ENCODE measurements around the gene SHROOM3. TPM values are rescaled to one million over a fixed set of nuclear protein-coding genes. Genes with fewer than 3 reads are reported as not detected.

Gene SHROOM3
- total and polyA plus RNA-seq, 2 donors (not counting 1 experiment from before 2014, with no cell fraction given) = 0.91 to 1.5 TPM

- Histone ChIP-seq H3K9me3 (ENCODE audit: control extremely low read depth in 1 of 3, control insufficient read depth in 2 of 3, insufficient read depth in 1 of 3, low read length in 2 of 3) (no peaks in the 10 kb centered on the region), H3K36me3 (replicated peaks in 1 of 2; ENCODE audit: control extremely low read depth in 1 of 2, control insufficient read depth in 1 of 2, extremely low read depth in 1 of 2, insufficient read depth in 2 of 2, low read length in 1 of 2) (no peaks in the 10 kb centered on the region), H4K20me1 (ENCODE audit: control insufficient read depth, insufficient read depth, low read length, poor library complexity, severe bottlenecking) (no peaks in the 10 kb centered on the region), H3K27me3 (replicated peaks in 1 of 4; ENCODE audit: control extremely low read depth in 1 of 4, control insufficient read depth in 3 of 4, insufficient read depth in 4 of 4, low read length in 3 of 4) (no peaks in the 10 kb centered on the region), H3K4me1 (ENCODE audit: control insufficient read depth in 2 of 2, insufficient read depth in 2 of 2, low read length in 2 of 2) (peaks cover 0 to 5% of the 10 kb centered on the region in 2 donors), H3K4me3 (ENCODE audit: control extremely low read depth in 1 of 5, extremely low read depth in 1 of 5, insufficient read depth in 1 of 5, low read depth in 2 of 5, low read length in 4 of 5) (no peak overlapping the region), H3K4me2 (replicated peaks; ENCODE audit: low read depth, low read length, poor library complexity, severe bottlenecking) (no peak overlapping the region), H3K79me2 (ENCODE audit: control insufficient read depth, insufficient read depth, low read length) (no peaks in the 10 kb centered on the region), H3K9ac (ENCODE audit: low read length) (no peak overlapping the region), H3K27ac (ENCODE audit: low read length in 2 of 2) (no peak overlapping the region), H2AFZ (ENCODE audit: insufficient read depth, low read depth, low read length, poor library complexity, severe bottlenecking) (no peak overlapping the region)
- 50% methylated on average over 1 of the region's 2 CpGs for WGBS (ENCODE audit: insufficient coverage)
- Mint-ChIP-seq H3K4me3 (no peak overlapping the region), H3K9me3 (ENCODE audit: insufficient read depth) (no peaks in the 10 kb centered on the region), H3K27ac (no peak overlapping the region), H3K27me3 (peaks cover 28% of the 10 kb centered on the region), H3K4me1 (no peaks in the 10 kb centered on the region)
- ChIA-PET POLR2A (no interaction called here), CTCF (no interaction called here)
- ATAC-seq (ENCODE audit: low read depth) (no peak), DNase-seq (no peak)
- TF ChIP-seq, protein P1, sequence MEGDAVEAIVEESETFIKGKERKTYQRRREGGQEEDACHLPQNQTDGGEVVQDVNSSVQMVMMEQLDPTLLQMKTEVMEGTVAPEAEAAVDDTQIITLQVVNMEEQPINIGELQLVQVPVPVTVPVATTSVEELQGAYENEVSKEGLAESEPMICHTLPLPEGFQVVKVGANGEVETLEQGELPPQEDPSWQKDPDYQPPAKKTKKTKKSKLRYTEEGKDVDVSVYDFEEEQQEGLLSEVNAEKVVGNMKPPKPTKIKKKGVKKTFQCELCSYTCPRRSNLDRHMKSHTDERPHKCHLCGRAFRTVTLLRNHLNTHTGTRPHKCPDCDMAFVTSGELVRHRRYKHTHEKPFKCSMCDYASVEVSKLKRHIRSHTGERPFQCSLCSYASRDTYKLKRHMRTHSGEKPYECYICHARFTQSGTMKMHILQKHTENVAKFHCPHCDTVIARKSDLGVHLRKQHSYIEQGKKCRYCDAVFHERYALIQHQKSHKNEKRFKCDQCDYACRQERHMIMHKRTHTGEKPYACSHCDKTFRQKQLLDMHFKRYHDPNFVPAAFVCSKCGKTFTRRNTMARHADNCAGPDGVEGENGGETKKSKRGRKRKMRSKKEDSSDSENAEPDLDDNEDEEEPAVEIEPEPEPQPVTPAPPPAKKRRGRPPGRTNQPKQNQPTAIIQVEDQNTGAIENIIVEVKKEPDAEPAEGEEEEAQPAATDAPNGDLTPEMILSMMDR (IDR thresholded peaks at IDR 0.05) = no peak
- TF ChIP-seq EZH2 (IDR thresholded peaks at IDR 0.05; ENCODE audit: borderline replicate concordance, insufficient read depth, low read depth, low read length, poor library complexity, severe bottlenecking) = no peak
- intact Hi-C loops (cut with micrococcal nuclease) = no loop called here
Measured at GRCh38 chr4:76578002-76578560, 143.1 kb downstream of the SHROOM3 start.

DNA sequence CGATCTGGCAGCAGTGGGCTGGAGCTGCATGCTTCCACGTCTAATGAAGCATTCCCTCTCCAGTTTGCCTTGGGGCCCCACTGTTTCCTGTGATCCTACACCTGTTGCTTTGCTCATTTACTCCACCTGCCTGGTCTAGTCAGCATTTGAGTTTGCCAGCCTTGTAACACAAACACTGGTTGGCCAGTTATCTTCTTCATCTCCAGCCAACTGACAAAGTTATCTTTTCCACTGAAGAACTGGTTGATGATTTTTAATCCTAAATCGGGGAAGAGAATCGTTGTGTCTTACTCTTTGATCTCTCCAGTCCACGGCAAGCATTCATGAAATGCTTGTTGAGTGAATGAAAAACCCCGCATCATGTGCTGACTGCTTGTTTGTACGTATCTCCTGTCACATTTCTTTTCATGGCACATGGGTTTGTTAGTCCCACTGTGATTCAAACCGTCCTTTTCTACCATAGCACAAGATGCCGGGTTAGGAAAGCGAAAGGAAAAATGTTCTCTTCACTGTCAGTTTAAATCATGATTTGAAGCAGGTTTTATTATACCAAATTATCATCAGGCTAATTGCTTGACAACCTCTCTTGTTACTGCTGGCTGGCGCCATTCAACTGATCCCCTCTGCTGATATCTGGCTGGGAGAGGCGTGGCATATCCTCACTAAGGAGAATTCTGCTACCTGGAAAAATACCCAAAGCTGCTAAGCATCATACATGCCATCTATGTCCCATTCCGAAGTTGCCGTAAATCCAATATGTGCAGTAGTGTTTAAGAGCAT lies 144.8 kb downstream of the SHROOM3 start:
- no peak overlapping the region for H3K9ac ChIP-seq (ENCODE audit: low read length)
- CTCF ChIA-PET = no interaction called here
- ATAC-seq (ENCODE audit: low read depth) (no peak), DNase-seq (no peak)
- no peaks in the 10 kb centered on the region for H3K4me1 Mint-ChIP-seq
- no peak overlapping the region for H3K27ac Mint-ChIP-seq
- H3K9me3 Mint-ChIP-seq (ENCODE audit: insufficient read depth) = no peaks in the 10 kb centered on the region
- peaks cover 0 to 5% of the 10 kb centered on the region in 2 donors for H3K4me1 ChIP-seq (ENCODE audit: control insufficient read depth in 2 of 2, insufficient read depth in 2 of 2, low read length in 2 of 2)
- no peak overlapping the region for H2AFZ ChIP-seq (ENCODE audit: insufficient read depth, low read depth, low read length, poor library complexity, severe bottlenecking)
- H3K36me3 ChIP-seq (replicated peaks in 1 of 2; ENCODE audit: control extremely low read depth in 1 of 2, control insufficient read depth in 1 of 2, extremely low read depth in 1 of 2, insufficient read depth in 2 of 2, low read length in 1 of 2) = no peaks in the 10 kb centered on the region
- POLR2A ChIA-PET = no interaction called here
- no peak overlapping the region for H3K4me2 ChIP-seq (replicated peaks; ENCODE audit: low read depth, low read length, poor library complexity, severe bottlenecking)
- no peaks in the 10 kb centered on the region for H3K9me3 ChIP-seq (ENCODE audit: control extremely low read depth in 1 of 3, control insufficient read depth in 2 of 3, insufficient read depth in 1 of 3, low read length in 2 of 3)
- intact Hi-C loops (cut with micrococcal nuclease) = no loop called here
- H3K4me3 Mint-ChIP-seq = no peak overlapping the region
- H4K20me1 ChIP-seq (ENCODE audit: control insufficient read depth, insufficient read depth, low read length, poor library complexity, severe bottlenecking) = no peaks in the 10 kb centered on the region
- WGBS (ENCODE audit: insufficient coverage) = 94% methylated on average over 9 of the region's 14 CpGs
- no peak overlapping the region for H3K4me3 ChIP-seq (ENCODE audit: control extremely low read depth in 1 of 5, extremely low read depth in 1 of 5, insufficient read depth in 1 of 5, low read depth in 2 of 5, low read length in 4 of 5)
- no peak overlapping the region for H3K27ac ChIP-seq (ENCODE audit: low read length in 2 of 2)
- H3K79me2 ChIP-seq (ENCODE audit: control insufficient read depth, insufficient read depth, low read length) = no peaks in the 10 kb centered on the region
- no peaks in the 10 kb centered on the region for H3K27me3 ChIP-seq (replicated peaks in 1 of 4; ENCODE audit: control extremely low read depth in 1 of 4, control insufficient read depth in 3 of 4, insufficient read depth in 4 of 4, low read length in 3 of 4)
- peaks cover 35% of the 10 kb centered on the region for H3K27me3 Mint-ChIP-seq
- TF ChIP-seq EZH2 (IDR thresholded peaks at IDR 0.05; ENCODE audit: borderline replicate concordance, insufficient read depth, low read depth, low read length, poor library complexity, severe bottlenecking) = no peak
- TF ChIP-seq, protein P1 (IDR thresholded peaks at IDR 0.05) = no peak
